B cell (primary cell): ENCODE data around the gene SLC4A1.

Experiments used
- EZH2 ChIP-seq: IDR thresholded peaks from 2 replicates; pipeline ENCODE4 v1.6.1; 2012; ENCODE audit warnings: borderline replicate concordance, low read depth, mild to moderate bottlenecking, moderate library complexity, low read length; ENCODE audit not compliant: insufficient read depth, poor library complexity, severe bottlenecking
- TF ChIP-seq, protein P1 (sequence below): fragments of 200-600 bp; IDR thresholded peaks from one replicate; pipeline ENCODE4 v1.8.0; 2022; ENCODE audit warnings: antibody characterized with exemption, mild to moderate bottlenecking

DNA sequence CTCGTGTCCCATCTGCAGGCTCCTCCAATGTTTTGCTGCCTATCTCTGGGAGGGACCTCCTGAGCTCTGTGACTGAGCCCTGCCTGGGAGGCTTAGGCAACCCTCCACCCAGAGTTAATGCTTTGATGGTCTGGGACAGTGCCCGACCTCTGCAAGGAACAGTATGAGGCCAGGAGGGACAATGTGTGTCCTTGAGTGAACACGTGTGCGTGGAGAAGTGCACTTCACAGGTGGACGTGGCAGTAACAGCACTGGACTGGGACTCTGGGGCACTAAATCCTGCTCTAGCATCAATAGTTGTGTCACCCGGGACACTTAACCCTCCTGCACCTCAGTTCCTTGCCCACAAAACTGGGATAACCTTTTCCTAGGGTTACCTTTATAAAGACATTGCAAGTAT lies 53.0 kb downstream of the SLC4A1 start:
- TF ChIP-seq, protein P1, sequence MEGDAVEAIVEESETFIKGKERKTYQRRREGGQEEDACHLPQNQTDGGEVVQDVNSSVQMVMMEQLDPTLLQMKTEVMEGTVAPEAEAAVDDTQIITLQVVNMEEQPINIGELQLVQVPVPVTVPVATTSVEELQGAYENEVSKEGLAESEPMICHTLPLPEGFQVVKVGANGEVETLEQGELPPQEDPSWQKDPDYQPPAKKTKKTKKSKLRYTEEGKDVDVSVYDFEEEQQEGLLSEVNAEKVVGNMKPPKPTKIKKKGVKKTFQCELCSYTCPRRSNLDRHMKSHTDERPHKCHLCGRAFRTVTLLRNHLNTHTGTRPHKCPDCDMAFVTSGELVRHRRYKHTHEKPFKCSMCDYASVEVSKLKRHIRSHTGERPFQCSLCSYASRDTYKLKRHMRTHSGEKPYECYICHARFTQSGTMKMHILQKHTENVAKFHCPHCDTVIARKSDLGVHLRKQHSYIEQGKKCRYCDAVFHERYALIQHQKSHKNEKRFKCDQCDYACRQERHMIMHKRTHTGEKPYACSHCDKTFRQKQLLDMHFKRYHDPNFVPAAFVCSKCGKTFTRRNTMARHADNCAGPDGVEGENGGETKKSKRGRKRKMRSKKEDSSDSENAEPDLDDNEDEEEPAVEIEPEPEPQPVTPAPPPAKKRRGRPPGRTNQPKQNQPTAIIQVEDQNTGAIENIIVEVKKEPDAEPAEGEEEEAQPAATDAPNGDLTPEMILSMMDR, result no peak
- no peak for TF ChIP-seq EZH2
